Measurements from ENCODE around the gene KRT17. TPM values are rescaled to one million over a fixed set of nuclear protein-coding genes. Genes with fewer than 3 reads are reported as not detected.

The KRT17 gene
- total and polyA plus RNA-seq, 10 of the 15 experiments (the other 5 are each of a cell fraction or from before 2014, with no cell fraction given) = 0.47 to 30.0 (median 2.5) TPM

- TF ChIP-seq CREB1 (IDR thresholded peaks at IDR 0.05; ENCODE audit: low read depth) (no peak), SMC3 (IDR thresholded peaks at IDR 0.05; ENCODE audit: borderline replicate concordance, low read length) (no peak), BCL11A (IDR thresholded peaks at IDR 0.05; ENCODE audit: low read depth, low read length) (no peak), DPF2 (IDR thresholded peaks at IDR 0.05) (no peak), ETV6 (conservative IDR thresholded peaks at IDR 0.05 in 1 of 2, IDR thresholded peaks at IDR 0.05 in 1 of 2; ENCODE audit: borderline replicate concordance in 1 of 2, low read depth in 1 of 2) (no peak), ZBTB4 (CRISPR knock-in tag; IDR thresholded peaks at IDR 0.05) (no peak), NFXL1 (IDR thresholded peaks at IDR 0.05; ENCODE audit: borderline replicate concordance) (no peak), EGR1 (IDR thresholded peaks at IDR 0.05; ENCODE audit: borderline replicate concordance in 1 of 2, low read depth in 2 of 2, low read length in 2 of 2) (peak in 1 of 2 experiments; percentile 26; a peak in 1 of 3 replicates), TAF1 (IDR thresholded peaks at IDR 0.05; ENCODE audit: borderline replicate concordance, low read depth, low read length) (no peak), NR2F1 (conservative IDR thresholded peaks at IDR 0.05) (peak; percentile 3), ZBTB33 (IDR thresholded peaks at IDR 0.05) (no peak), TCF7 (IDR thresholded peaks at IDR 0.05; ENCODE audit: borderline replicate concordance) (no peak), MXI1 (IDR thresholded peaks at IDR 0.05; ENCODE audit: low read depth, low read length) (peak; percentile 34; the same call in 1 of the 2 replicates), IRF4 (IDR thresholded peaks at IDR 0.05; ENCODE audit: low read depth, low read length) (no peak), CBX5 (IDR thresholded peaks at IDR 0.05; ENCODE audit: low read depth) (no peak), POU2F2 (IDR thresholded peaks at IDR 0.05; ENCODE audit: borderline replicate concordance, low read depth, low read length) (no peak), SREBF1 (IDR thresholded peaks at IDR 0.05; ENCODE audit: low read length) (no peak), STAT1 (conservative IDR thresholded peaks at IDR 0.05) (0 out of 2 replicates have a peak, but pooled peaks have one; percentile 5), POLR2AphosphoS2 (IDR thresholded peaks at IDR 0.05; ENCODE audit: low read depth, low read length) (no peak), SIN3A (IDR thresholded peaks at IDR 0.05; ENCODE audit: low read depth, low read length) (no peak), CHD4 (IDR thresholded peaks at IDR 0.05) (no peak), JUNB (IDR thresholded peaks at IDR 0.05) (no peak), SREBF2 (IDR thresholded peaks at IDR 0.05; ENCODE audit: low read length) (no peak), NRF1 (conservative IDR thresholded peaks at IDR 0.05; ENCODE audit: low read depth, low read length) (no peak)
Observed at GRCh38 chr17:41666237-41666641, 41.9 kb upstream of the KRT17 start (continued).
